ENCODE data around the gene UBE2C.
A peak's percentile ranks its signal among the peaks of the same experiment; 100 is the strongest.
"Not testable (repeated sequence)": the region's sequence is repeated elsewhere in the genome, so short reads cannot be mapped to it uniquely, and the experiment has no call there.

UBE2C gene

GRCh38 chr20:45798935-45799642, 13.4 kb upstream of the UBE2C start:
- DNase-seq = peak; percentile 76

GRCh38 chr20:45801851-45802250, 10.6 kb upstream of the UBE2C start:
- DNase-seq = no peak

GRCh38 chr20:45810191-45810970, 2.1 kb upstream of the UBE2C start:
- DNase-seq = no peak

- no peak for DNase-seq
These were observed 529 bp downstream of the UBE2C start for GRCh38 chr20:45813006-45813340.

- DNase-seq = no peak
These were observed 1.0 kb downstream of the UBE2C start for GRCh38 chr20:45813489-45813888.

GRCh38 chr20:45814314-45814713, 1.9 kb downstream of the UBE2C start:
- DNase-seq = no peak

- no peak for DNase-seq
These were observed 4.5 kb downstream of the UBE2C start for GRCh38 chr20:45816951-45817350.

- DNase-seq = no peak
These were observed 5.1 kb downstream of the UBE2C start for GRCh38 chr20:45817376-45818194.

- DNase-seq = no peak
These were observed 5.8 kb downstream of the UBE2C start for GRCh38 chr20:45818239-45818638.

- no peak for DNase-seq
These were observed 7.0 kb downstream of the UBE2C start for GRCh38 chr20:45819466-45819865.

- no peak for DNase-seq
These were observed 9.5 kb downstream of the UBE2C start for GRCh38 chr20:45821947-45822346.

- DNase-seq = no peak
These were observed 10.4 kb downstream of the UBE2C start for GRCh38 chr20:45822857-45823256.

GRCh38 chr20:45823949-45824835, 11.7 kb downstream of the UBE2C start:
- peak; percentile 65 for DNase-seq

GRCh38 chr20:45826381-45827019, 14.1 kb downstream of the UBE2C start:
- DNase-seq = no peak

GRCh38 chr20:45827030-45827652, 14.7 kb downstream of the UBE2C start, which contains the start of gene TNNC2:
TNNC2 (minus strand) TSS chr20:45827312; CDS start chr20:45827248, 64 bp downstream.
- DNase-seq = no peak

- DNase-seq = no peak
These were observed 15.3 kb downstream of the UBE2C start for GRCh38 chr20:45827712-45828111.

- DNase-seq = no peak
These were observed 16.1 kb downstream of the UBE2C start for GRCh38 chr20:45828589-45828988.

GRCh38 chr20:45829673-45830106, 17.2 kb downstream of the UBE2C start:
- not testable (repeated sequence) for DNase-seq

- no peak for DNase-seq
These were observed 20.2 kb downstream of the UBE2C start for GRCh38 chr20:45832619-45833018.

GRCh38 chr20:45833030-45833882, 20.8 kb downstream of the UBE2C start, which contains the start of gene SNX21:
SNX21 (plus strand) TSS chr20:45833799; CDS start chr20:45833920, 121 bp downstream.
- peak; percentile 53 for DNase-seq
